Activated CD4-positive, CD25-positive, alpha-beta regulatory T cell treated with anti-CD3 and anti-CD28 coated beads, Interleukin-2, amount 50 U/mL, for 16 hours (primary cell): ENCODE results near the gene PTPRN2.

Source experiments
- DNase-seq: peaks from one replicate; pipeline ENCODE4 v3.0.0-alpha.2; 2020; ENCODE audit warnings: low read depth, low spot score

PTPRN2 gene

GRCh38 chr7:157637216-157637949 lies 950.2 kb downstream of the PTPRN2 start:
- no peak for DNase-seq

DNA sequence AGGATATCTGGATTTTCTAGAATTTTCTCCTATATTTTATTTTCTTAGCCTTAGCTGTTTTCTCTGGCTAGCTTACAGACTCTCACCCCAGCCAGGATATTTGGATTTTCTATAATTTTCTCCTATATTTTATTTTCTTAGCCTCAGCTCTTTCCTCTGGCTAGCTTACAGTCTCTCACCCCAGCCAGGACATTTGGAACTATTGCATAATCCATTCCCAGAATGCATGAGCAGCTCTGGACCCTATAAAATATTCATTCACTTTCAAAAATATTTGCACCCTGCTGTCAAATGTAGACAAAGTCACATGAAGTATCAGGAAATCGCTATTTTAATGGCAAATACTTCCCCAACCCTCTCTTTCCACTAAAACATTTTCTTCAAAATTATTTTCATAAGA lies 952.0 kb downstream of the PTPRN2 start:
- DNase-seq, result no peak

GRCh38 chr7:157635148-157635500 lies 952.5 kb downstream of the PTPRN2 start:
- no peak for DNase-seq

GRCh38 chr7:157634401-157635147 lies 953.0 kb downstream of the PTPRN2 start:
- DNase-seq, result no peak

- DNase-seq, result no peak
Measured at GRCh38 chr7:157633465-157634185, 954.0 kb downstream of the PTPRN2 start.

DNA sequence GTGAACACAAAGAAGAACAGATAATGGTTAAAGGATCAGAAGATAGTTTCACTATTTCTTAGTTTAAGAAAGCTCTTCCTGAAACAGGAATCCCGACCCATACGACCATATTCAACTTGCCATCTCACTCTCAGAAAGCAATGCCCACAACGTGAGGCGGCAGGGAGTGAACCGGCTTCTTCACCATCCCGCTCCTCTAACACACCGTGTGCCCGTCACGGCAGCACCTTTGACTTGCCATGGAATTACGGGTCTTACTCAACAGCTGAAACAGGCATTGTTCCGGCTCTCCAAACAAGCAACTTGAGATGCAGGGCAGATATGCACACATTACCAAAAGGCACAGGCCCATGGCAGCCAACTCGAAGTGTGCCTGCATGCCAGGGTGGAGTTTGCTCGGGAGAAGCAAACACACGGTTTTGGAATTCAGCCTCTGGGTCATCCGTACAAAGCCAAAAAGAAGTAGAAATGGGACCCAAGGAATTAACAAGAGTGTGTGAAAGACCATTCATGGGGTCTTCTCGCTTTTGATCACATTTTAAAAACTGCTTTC lies 957.2 kb downstream of the PTPRN2 start:
- DNase-seq, result no peak

DNA sequence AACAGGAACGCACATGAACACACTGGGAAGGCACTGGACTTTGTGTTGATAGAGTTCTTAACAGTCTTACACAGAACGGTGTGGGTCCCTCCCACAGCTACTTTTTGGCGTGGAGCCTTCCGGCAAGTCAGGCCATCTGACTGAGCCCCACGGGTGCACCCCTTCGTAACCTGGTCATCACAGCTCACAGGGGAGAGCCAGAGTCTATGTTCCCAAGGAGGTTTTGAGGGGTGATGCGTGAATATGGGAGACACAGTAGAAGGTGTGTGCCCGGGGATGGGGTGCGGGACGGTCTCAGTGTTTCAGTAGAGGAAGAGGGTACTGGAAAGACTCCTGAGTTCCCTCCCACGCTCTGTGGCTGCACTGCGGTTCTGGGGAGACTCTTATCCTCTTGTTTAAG lies 959.2 kb downstream of the PTPRN2 start:
- no peak for DNase-seq

DNA sequence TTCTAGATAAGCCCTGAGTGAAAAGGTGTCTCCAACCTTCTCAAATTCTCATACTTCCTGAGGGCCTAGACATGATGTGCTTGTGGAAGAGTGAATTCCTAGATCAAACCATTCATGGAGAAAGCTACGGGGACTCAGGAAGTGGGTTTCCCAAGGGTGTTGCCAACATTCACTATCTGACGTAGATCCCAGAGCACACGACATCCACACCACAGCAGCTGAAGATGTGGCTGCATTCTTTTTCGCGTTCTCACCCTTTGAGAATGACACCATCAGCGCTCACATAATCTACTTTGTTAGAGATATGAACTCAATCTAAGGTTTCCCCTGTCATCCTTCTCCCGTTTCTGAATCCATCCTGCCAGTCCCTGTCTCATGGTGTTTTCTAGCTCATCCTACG lies 960.0 kb downstream of the PTPRN2 start:
- DNase-seq, result no peak

DNA sequence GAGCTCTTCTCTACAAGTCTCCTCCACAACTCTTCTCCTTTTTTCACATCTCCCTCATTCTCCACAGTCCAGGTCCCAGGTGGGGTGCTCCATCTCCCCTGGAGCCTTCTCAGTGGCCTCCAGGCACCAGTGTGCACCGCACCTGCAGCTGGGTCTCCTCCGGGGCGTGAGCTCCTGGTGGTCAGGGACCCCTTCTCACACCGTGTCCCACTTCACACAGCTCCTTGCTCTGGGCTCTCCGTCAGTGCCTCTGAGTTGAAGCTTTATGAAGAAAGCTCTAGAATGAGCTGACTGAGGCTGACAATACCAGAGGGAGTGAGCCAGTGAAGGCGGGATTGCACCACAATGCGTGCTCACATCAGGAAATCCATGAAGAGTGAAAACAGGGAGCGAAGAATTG lies 960.6 kb downstream of the PTPRN2 start:
- no peak for DNase-seq

DNA sequence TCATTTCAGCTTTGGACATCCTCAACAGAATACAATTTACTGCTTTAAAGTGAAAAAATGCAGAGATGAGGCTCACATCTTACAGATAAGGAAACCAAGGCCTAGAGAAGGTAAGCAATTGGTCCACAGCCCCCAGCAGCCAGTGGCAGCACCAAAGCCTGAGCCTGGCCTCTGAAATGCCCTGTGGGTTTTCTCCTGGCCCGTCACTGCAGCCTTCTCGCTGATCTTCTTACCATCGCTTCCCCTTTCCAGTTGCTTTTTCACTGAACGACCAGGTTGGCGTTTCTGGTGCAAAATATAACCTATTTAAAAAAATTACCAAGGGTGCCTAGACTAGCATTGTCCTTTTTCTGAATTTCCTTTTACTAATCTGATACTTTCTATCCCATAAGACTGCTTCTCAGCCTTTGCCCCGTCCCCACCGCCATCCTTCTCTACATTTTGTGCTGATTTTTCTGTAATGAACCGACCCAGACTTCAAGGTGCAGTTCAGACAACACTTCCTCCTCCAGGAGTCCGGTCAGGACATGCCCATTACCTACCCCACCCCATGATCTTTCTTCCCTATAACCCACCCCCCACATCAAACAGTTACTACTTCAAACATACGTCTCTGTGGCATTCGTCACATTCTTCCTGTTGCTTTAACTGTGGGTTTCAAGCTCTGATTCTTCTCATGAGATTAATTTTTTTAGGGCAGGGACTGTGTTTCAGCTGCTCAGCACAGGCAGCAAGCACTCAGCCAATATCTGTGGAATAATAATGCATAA lies 961.5 kb downstream of the PTPRN2 start:
- no peak for DNase-seq

DNA sequence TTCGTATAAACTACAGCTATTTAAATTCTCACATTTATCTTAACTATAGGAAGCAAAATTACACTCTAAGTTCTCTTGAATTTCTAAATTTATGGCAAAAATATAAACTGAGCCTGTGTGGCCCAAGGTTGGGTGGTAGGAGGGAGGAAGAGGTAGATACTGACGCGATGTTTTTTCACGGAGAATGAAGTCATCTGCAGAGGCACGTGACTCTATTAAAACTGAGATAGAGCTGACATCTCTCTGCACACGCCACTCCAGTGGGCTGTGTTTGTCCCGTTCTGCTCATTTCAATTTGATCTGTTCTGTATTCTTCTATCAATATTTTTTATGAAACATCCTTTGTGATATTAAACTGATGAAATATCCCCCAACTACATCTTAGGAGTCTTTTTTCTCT lies 964.1 kb downstream of the PTPRN2 start:
- no peak for DNase-seq

GRCh38 chr7:157622408-157623205 lies 965.0 kb downstream of the PTPRN2 start:
- DNase-seq, result no peak

DNA sequence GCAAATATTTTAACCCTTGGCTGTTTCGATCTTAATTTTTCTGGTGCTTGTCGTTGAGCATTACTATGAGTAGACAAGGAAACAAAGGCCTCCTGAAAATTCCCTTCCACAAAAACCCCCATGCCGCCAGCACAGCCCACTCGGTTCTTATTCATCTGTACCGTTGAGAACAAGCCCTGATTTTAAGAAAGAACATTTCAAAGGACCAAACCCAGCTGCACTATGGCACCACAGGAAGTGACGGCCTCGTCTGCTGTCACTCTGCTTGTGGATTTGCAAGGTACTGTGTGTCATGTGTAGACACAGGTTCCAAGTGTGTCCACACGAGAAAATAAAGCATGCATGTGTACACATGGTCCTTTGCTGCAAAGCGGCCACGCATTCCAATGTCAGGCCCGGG lies 965.6 kb downstream of the PTPRN2 start:
- no peak for DNase-seq

DNA sequence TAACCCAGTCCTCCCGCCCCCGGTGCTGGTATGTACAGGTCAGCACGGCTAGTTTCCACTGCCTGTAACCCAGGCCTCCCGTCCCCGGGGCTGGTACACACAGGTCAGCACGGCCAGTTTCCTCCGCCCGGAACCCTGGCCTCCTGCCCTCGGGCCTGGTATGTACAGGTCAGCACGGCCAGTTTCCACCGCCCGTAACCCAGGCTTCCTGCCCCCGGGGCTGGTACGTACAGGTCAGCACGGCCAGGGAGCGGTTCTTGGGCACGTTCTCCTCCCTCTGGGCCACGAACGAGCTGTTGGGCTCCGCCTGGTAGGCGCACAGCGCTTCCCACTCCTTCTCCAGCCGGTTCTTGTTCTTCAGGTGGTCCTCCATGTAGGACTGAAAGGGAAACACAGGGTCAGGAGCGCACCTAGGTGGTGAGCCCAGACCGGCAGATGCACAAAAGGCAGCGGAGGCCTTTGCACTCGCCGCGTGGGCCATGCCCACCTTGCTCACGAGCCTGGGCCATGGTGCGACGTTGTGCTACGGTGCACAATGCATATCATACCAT lies 966.4 kb downstream of the PTPRN2 start:
- no peak for DNase-seq

DNA sequence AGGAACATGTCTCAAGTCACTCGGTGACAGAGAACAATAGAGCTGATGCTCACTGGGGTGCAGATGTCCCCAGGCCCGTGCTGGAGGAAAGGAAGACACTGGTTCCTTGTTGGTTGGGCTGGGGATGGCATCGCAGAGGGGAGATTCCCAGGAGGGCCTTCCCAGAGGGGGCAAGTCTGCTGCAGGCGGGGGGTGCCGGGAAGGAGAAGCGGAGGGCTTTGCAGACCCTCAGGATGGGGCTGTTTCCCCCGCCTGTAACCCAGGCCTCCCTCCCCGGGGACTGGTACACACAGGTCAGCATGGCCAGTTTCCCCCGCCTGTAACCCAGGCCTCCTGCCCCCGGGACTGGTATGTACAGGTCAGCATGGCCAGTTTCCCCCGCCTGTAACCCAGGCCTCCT lies 967.0 kb downstream of the PTPRN2 start:
- no peak for DNase-seq

GRCh38 chr7:157619753-157620525 lies 967.7 kb downstream of the PTPRN2 start:
- DNase-seq, result no peak

DNA sequence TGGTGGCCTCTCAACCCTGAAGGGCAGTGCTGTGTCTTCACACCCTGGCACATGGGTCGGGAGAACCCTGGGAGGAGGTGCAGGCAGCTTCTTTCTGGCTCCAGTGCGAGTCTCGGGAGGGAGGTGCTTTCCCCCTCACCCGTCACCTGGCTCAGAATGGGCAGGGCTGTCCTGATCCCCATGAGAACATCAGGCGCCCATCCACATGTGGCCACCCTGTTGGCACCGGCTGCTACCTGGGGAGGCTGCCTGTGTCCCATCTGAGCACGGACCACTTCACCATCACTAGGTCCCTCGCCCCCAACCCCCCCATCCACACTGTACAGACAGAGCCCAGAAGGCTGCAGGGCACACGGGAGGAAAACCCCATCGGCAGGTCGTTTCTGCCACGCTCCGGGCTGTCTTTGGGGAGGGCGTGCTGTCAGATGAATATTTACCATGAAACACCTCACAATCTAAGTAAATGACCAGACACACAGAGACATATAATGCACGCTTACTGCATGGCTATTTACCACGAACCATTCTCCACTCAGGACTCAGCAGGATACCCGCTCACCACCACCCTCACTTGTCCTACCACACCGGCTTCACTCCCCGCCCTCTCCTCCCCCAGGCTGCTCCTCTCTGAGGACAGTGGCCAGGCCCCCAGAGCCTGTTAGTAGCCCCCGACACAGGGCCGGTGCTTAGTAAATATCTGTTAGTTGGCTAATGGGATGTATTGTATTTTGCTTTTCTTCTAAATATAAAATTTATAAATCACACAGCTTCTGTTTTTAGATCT lies 968.6 kb downstream of the PTPRN2 start:
- no peak for DNase-seq

- no peak for DNase-seq
Measured at GRCh38 chr7:157618091-157618726, 969.4 kb downstream of the PTPRN2 start.
